Mucosa of rectum (tissue), 2 donors: ENCODE data around the gene QSOX1.
"Not testable (repeated sequence)": the region's sequence is repeated elsewhere in the genome, so short reads cannot be mapped to it uniquely, and the experiment has no call there.

Source experiments
- H3K27ac ChIP-seq, 2 donors: one replicate each; pipeline ENCODE4 v1.7.0; 2013; ENCODE audit warnings: inconsistent platforms in 2 of 2, low read depth in 2 of 2, low read length in 2 of 2
- H3K27me3 ChIP-seq, 2 donors: one replicate each; pipeline ENCODE4 v1.7.0; 2013; ENCODE audit warnings: low read length in 2 of 2; ENCODE audit not compliant: control insufficient read depth in 2 of 2, insufficient read depth in 2 of 2
- H3K36me3 ChIP-seq, 2 donors: one replicate each; pipeline ENCODE4 v1.7.0; 2013; ENCODE audit warnings: low read length in 2 of 2; ENCODE audit not compliant: control insufficient read depth in 2 of 2, insufficient read depth in 2 of 2
- H3K4me1 ChIP-seq, 2 donors: one replicate each; pipeline ENCODE4 v1.7.0; 2013; ENCODE audit warnings: low read length in 2 of 2, mild to moderate bottlenecking in 1 of 2; ENCODE audit not compliant: control insufficient read depth in 2 of 2, insufficient read depth in 2 of 2
- H3K4me3 ChIP-seq, 2 donors: one replicate each; pipeline ENCODE4 v1.7.0; 2013; ENCODE audit warnings: low read length in 2 of 2
- H3K9ac ChIP-seq, 2 donors: one replicate each; pipeline ENCODE4 v1.7.0; 2013; ENCODE audit warnings: low read length in 2 of 2, low read depth in 1 of 2, mild to moderate bottlenecking in 1 of 2
- H3K9me3 ChIP-seq, 2 donors: one replicate each; pipeline ENCODE4 v1.7.0; 2013; ENCODE audit warnings: low read length in 2 of 2; ENCODE audit not compliant: control insufficient read depth in 2 of 2
- donor health status: healthy.
- donor health status: Normal muscosa, but diverticular disease.

Gene QSOX1

DNA sequence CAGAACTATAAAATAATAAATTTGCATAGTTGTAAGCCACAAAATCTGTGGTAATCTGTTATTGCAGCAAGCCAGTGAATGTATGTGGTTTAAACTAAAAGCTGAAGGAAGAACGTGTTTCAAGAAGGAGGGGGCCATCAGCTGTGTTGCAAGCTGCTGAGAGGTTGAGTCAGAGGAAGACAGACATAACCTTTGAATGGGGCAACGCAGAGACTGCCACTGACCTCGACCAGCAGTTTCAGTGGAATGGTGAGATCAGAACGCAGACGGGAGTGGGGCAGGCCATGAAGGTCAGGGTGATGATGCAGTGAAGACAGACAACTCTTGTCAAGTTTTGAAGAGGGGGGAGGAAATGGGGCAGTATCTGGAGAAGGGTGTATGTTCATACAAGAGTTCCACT is 23.2 kb upstream of the QSOX1 start:
- Histone ChIP-seq H3K27ac (no peak overlapping the region), H3K27me3 (no peaks in the 10 kb centered on the region), H3K36me3 (no peaks in the 10 kb centered on the region), H3K9me3 (no peaks in the 10 kb centered on the region), H3K9ac (no peak overlapping the region), H3K4me1 (peaks cover 0 to 3% of the 10 kb centered on the region in 2 donors), H3K4me3 (no peak overlapping the region)

- Histone ChIP-seq H3K4me1 (no peaks in the 10 kb centered on the region), H3K4me3 (no peak overlapping the region), H3K9me3 (no peaks in the 10 kb centered on the region), H3K27me3 (no peaks in the 10 kb centered on the region), H3K9ac (no peak overlapping the region), H3K36me3 (no peaks in the 10 kb centered on the region), H3K27ac (no peak overlapping the region)
Observed at GRCh38 chr1:180133193-180133592, 21.5 kb upstream of the QSOX1 start.

- not testable (repeated sequence) for H3K9me3 ChIP-seq
Observed at GRCh38 chr1:180133688-180134087, 21.0 kb upstream of the QSOX1 start.

GRCh38 chr1:180135535-180135934 is 19.1 kb upstream of the QSOX1 start:
- H3K9me3 ChIP-seq, result no peaks in the 10 kb centered on the region
- no peaks in the 10 kb centered on the region for H3K36me3 ChIP-seq
- H3K4me1 ChIP-seq, result no peaks in the 10 kb centered on the region
- H3K27ac ChIP-seq, result no peak overlapping the region
- no peak overlapping the region for H3K9ac ChIP-seq
- H3K27me3 ChIP-seq, result no peaks in the 10 kb centered on the region
- no peak overlapping the region for H3K4me3 ChIP-seq

More at GRCh38 chr1:180133688-180134087, 21.0 kb upstream of the QSOX1 start:
- H3K9ac ChIP-seq, H3K4me1 ChIP-seq, H3K27ac ChIP-seq, H3K27me3 ChIP-seq, H3K4me3 ChIP-seq, H3K36me3 ChIP-seq: not testable (repeated sequence)

GRCh38 chr1:180136331-180136967 is 18.2 kb upstream of the QSOX1 start:
- Histone ChIP-seq H3K27me3 (no peaks in the 10 kb centered on the region), H3K9me3 (no peaks in the 10 kb centered on the region), H3K36me3 (no peaks in the 10 kb centered on the region), H3K4me1 (no peaks in the 10 kb centered on the region), H3K4me3 (no peak overlapping the region), H3K9ac (no peak overlapping the region), H3K27ac (no peak overlapping the region)

DNA sequence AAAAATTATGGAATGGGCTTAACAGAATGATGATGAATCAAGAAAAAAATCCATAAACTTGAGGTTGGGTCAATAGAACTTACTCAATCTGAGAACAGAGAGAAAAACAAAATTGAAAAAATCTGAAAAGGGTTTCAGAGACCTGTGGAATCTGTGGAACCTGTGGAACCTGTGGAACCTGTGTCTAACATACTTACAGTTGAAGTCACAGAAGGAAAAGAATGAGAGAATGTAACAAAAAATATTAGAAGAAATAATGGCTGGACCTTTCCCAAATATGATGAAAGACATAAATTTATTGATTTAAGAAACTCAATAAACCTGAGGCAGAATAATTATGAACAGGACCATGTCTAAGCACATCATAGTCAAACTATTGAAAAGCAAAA is 17.7 kb upstream of the QSOX1 start:
- H3K27me3 ChIP-seq, result no peaks in the 10 kb centered on the region
- no peaks in the 10 kb centered on the region for H3K4me1 ChIP-seq
- H3K27ac ChIP-seq, result no peak overlapping the region
- H3K9me3 ChIP-seq, result no peaks in the 10 kb centered on the region
- H3K9ac ChIP-seq, result no peak overlapping the region
- H3K4me3 ChIP-seq, result no peak overlapping the region
- no peaks in the 10 kb centered on the region for H3K36me3 ChIP-seq

GRCh38 chr1:180137776-180138175 is 16.9 kb upstream of the QSOX1 start:
- no peak overlapping the region for H3K9ac ChIP-seq
- no peaks in the 10 kb centered on the region for H3K4me1 ChIP-seq
- H3K27me3 ChIP-seq, result no peaks in the 10 kb centered on the region
- H3K9me3 ChIP-seq, result no peaks in the 10 kb centered on the region
- H3K4me3 ChIP-seq, result no peak overlapping the region
- H3K27ac ChIP-seq, result no peak overlapping the region
- no peaks in the 10 kb centered on the region for H3K36me3 ChIP-seq

- H3K27ac ChIP-seq, result no peak overlapping the region
- H3K9ac ChIP-seq, result no peak overlapping the region
- H3K9me3 ChIP-seq, result no peaks in the 10 kb centered on the region
- no peak overlapping the region for H3K4me3 ChIP-seq
- H3K4me1 ChIP-seq, result no peaks in the 10 kb centered on the region
- no peaks in the 10 kb centered on the region for H3K36me3 ChIP-seq
- H3K27me3 ChIP-seq, result no peaks in the 10 kb centered on the region
Observed at GRCh38 chr1:180141381-180141934, 13.2 kb upstream of the QSOX1 start.

- Histone ChIP-seq H3K27me3 (no peaks in the 10 kb centered on the region), H3K27ac (no peak overlapping the region)
Observed at GRCh38 chr1:180143359-180143758, 11.3 kb upstream of the QSOX1 start.

GRCh38 chr1:180144659-180145357 is 9.9 kb upstream of the QSOX1 start:
- H3K27me3 ChIP-seq, result no peaks in the 10 kb centered on the region
- no peak overlapping the region for H3K27ac ChIP-seq
- no peaks in the 10 kb centered on the region for H3K9me3 ChIP-seq
- no peak overlapping the region for H3K4me3 ChIP-seq
- no peak overlapping the region for H3K9ac ChIP-seq
- H3K4me1 ChIP-seq, result no peaks in the 10 kb centered on the region
- H3K36me3 ChIP-seq, result no peaks in the 10 kb centered on the region

More at GRCh38 chr1:180143359-180143758, 11.3 kb upstream of the QSOX1 start:
- H3K4me1 ChIP-seq, result no peaks in the 10 kb centered on the region
- no peak overlapping the region for H3K4me3 ChIP-seq
- H3K36me3 ChIP-seq, result no peaks in the 10 kb centered on the region
- H3K9me3 ChIP-seq, result no peaks in the 10 kb centered on the region
- no peak overlapping the region for H3K9ac ChIP-seq
